RWPE2 (cell line): ENCODE results near the gene SEPTIN3.

ENCODE experiments used
- ATAC-seq: fragments of 200-7000 bp; cut with Tn5 transposase; 3 replicates; pipeline ENCODE4 v1.9.1; 2021; ENCODE audit warnings: low read depth
- DNase-seq: peaks from one replicate; pipeline ENCODE4 v3.0.0-alpha.2; 2020; ENCODE audit warnings: low spot score
- H3K27ac ChIP-seq: fragments of 450-650 bp; 2 replicates; pipeline ENCODE4 v1.5.1; 2017; ENCODE audit warnings: mild to moderate bottlenecking; ENCODE audit not compliant: poor library complexity, severe bottlenecking
- H3K27me3 ChIP-seq: fragments of 250-450 bp; sonication (Bioruptor Pico); 2 replicates; pipeline ENCODE4 v1.5.1; 2021; ENCODE audit warnings: mild to moderate bottlenecking, moderate library complexity; ENCODE audit not compliant: insufficient read depth, poor library complexity, severe bottlenecking
- H3K36me3 ChIP-seq: fragments of 250-450 bp; sonication (Bioruptor Pico); 2 replicates; pipeline ENCODE4 v1.5.1; 2020; ENCODE audit warnings: low read depth, mild to moderate bottlenecking, moderate library complexity
- H3K4me1 ChIP-seq: fragments of 250-450 bp; sonication (Bioruptor Pico); 2 replicates; pipeline ENCODE4 v1.5.1; 2021; ENCODE audit warnings: mild to moderate bottlenecking, moderate library complexity; ENCODE audit not compliant: insufficient read depth, poor library complexity, severe bottlenecking
- H3K4me3 ChIP-seq: fragments of 250-450 bp; sonication (Bioruptor Pico); 2 replicates; pipeline ENCODE4 v1.5.1; 2021; ENCODE audit warnings: mild to moderate bottlenecking, moderate library complexity; ENCODE audit not compliant: severe bottlenecking
- H3K9me3 ChIP-seq: fragments of 250-450 bp; sonication (Bioruptor Pico); 2 replicates; pipeline ENCODE4 v1.5.1; 2021; ENCODE audit warnings: mild to moderate bottlenecking, moderate library complexity; ENCODE audit not compliant: severe bottlenecking
- CTCF ChIP-seq: fragments of 450-650 bp; IDR thresholded peaks from one replicate; pipeline ENCODE4 v1.5.1; 2017; ENCODE audit warnings: mild to moderate bottlenecking, moderate library complexity; ENCODE audit not compliant: poor library complexity, severe bottlenecking

The SEPTIN3 gene

GRCh38 chr22:42001121-42001520, 31.9 kb downstream of the SEPTIN3 start:
- no peak for TF ChIP-seq CTCF

GRCh38 chr22:42001706-42002105, 32.5 kb downstream of the SEPTIN3 start:
- Histone ChIP-seq H3K4me3 (no peak overlapping the region), H3K9me3 (no peaks in the 10 kb centered on the region), H3K27me3 (no peaks in the 10 kb centered on the region), H3K27ac (no peak overlapping the region), H3K36me3 (no peaks in the 10 kb centered on the region), H3K4me1 (no peaks in the 10 kb centered on the region)
- ATAC-seq (no peak), DNase-seq (no peak)
- TF ChIP-seq CTCF = no peak

More at GRCh38 chr22:42001121-42001520, 31.9 kb downstream of the SEPTIN3 start:
- H3K36me3 ChIP-seq = no peaks in the 10 kb centered on the region
- H3K27ac ChIP-seq = no peak overlapping the region
- DNase-seq (no peak), ATAC-seq (no peak)
- H3K4me1 ChIP-seq = no peaks in the 10 kb centered on the region
- H3K4me3 ChIP-seq = no peak overlapping the region
- H3K27me3 ChIP-seq = no peaks in the 10 kb centered on the region
- H3K9me3 ChIP-seq = no peaks in the 10 kb centered on the region

- DNase-seq = no peak
- Histone ChIP-seq H3K4me3 (no peak overlapping the region), H3K9me3 (peaks cover 5% of the 10 kb centered on the region), H3K27me3 (no peaks in the 10 kb centered on the region), H3K36me3 (no peaks in the 10 kb centered on the region), H3K27ac (no peak overlapping the region), H3K4me1 (no peaks in the 10 kb centered on the region)
- no peak for ATAC-seq
- TF ChIP-seq CTCF = no peak
These were observed 38.7 kb downstream of the SEPTIN3 start for GRCh38 chr22:42007922-42008321.

GRCh38 chr22:42010778-42011177, 41.5 kb downstream of the SEPTIN3 start:
- H3K27ac ChIP-seq = no peak overlapping the region
- H3K4me3 ChIP-seq = no peak overlapping the region
- ATAC-seq = no peak
- no peak for TF ChIP-seq CTCF
- peaks cover 5% of the 10 kb centered on the region for H3K9me3 ChIP-seq
- DNase-seq = no peak
- no peaks in the 10 kb centered on the region for H3K36me3 ChIP-seq
- H3K27me3 ChIP-seq = peaks cover 3% of the 10 kb centered on the region
- H3K4me1 ChIP-seq = no peaks in the 10 kb centered on the region

GRCh38 chr22:42013385-42013784, 44.1 kb downstream of the SEPTIN3 start:
- H3K4me3 ChIP-seq = no peak overlapping the region
- H3K9me3 ChIP-seq = peaks cover 5% of the 10 kb centered on the region
- no peaks in the 10 kb centered on the region for H3K4me1 ChIP-seq
- H3K36me3 ChIP-seq = no peaks in the 10 kb centered on the region
- ATAC-seq (no peak), DNase-seq (no peak)
- no peak for TF ChIP-seq CTCF
- H3K27ac ChIP-seq = no peak overlapping the region
- H3K27me3 ChIP-seq = peaks cover 3% of the 10 kb centered on the region
